Lung (tissue), 12 donors: ENCODE data around the gene GPR162. TPM values are rescaled to one million over a fixed set of nuclear protein-coding genes. Genes with fewer than 3 reads are reported as not detected.

Source experiments
- ATAC-seq: fragments of 200-7000 bp; cut with Tn5 transposase; one replicate; pipeline ENCODE4 v1.9.1; 2020; ENCODE audit warnings: moderate number of reproducible peaks; ENCODE audit not compliant: insufficient read depth, low FRiP score
- DNase-seq, 3 donors: peaks; one replicate each; pipeline ENCODE4 v3.0.0-alpha.2; 2013 to 2017
- H3K27ac ChIP-seq, 2 donors: one replicate each; pipeline ENCODE4 v1.5.1; 2013; ENCODE audit warnings: mild to moderate bottlenecking in 2 of 2, moderate library complexity in 2 of 2, control low read depth in 1 of 2, inconsistent platforms in 1 of 2, low read depth in 1 of 2, low read length in 1 of 2
- H3K27me3 ChIP-seq, 3 donors: one replicate each; pipeline ENCODE4 v1.5.1; 2013; ENCODE audit warnings: low read length in 2 of 3; ENCODE audit not compliant: control insufficient read depth in 3 of 3, insufficient read depth in 3 of 3
- H3K36me3 ChIP-seq, 4 donors: one replicate each; pipeline ENCODE4 v1.5.1; 2013; ENCODE audit warnings: low read length in 4 of 4, mild to moderate bottlenecking in 1 of 4, moderate library complexity in 1 of 4; ENCODE audit not compliant: control insufficient read depth in 4 of 4, insufficient read depth in 4 of 4
- H3K4me1 ChIP-seq, 5 donors: one replicate each; pipeline ENCODE4 v1.5.1; 2013; ENCODE audit warnings: low read length in 5 of 5, mild to moderate bottlenecking in 2 of 5, moderate library complexity in 1 of 5; ENCODE audit not compliant: control insufficient read depth in 5 of 5, insufficient read depth in 5 of 5
- H3K4me3 ChIP-seq: one replicate; pipeline ENCODE4 v1.5.1; 2013; ENCODE audit warnings: mild to moderate bottlenecking, control low read depth, moderate library complexity
- H3K9ac ChIP-seq, 2 donors: one replicate each; pipeline ENCODE4 v1.5.1; 2013; ENCODE audit warnings: low read length in 2 of 2, control low read depth in 1 of 2; ENCODE audit not compliant: insufficient read depth in 1 of 2
- H3K9me3 ChIP-seq, 4 donors: one replicate each; pipeline ENCODE4 v1.5.1; 2013; ENCODE audit warnings: low read length in 3 of 4, mild to moderate bottlenecking in 1 of 4, moderate library complexity in 1 of 4; ENCODE audit not compliant: control insufficient read depth in 4 of 4, insufficient read depth in 3 of 4
- CTCF ChIP-seq: IDR thresholded peaks from 2 replicates; pipeline ENCODE4 v1.5.1; 2012; ENCODE audit warnings: mild to moderate bottlenecking; ENCODE audit errors: control extremely low read depth, extremely low read depth
- WGBS, 2 donors: extraction: QIAGEN DNeasy Blood & Tissue Kit; methylation state at CpG; one replicate each; pipeline ENCODE4 v1.1.7; 2013; 5-methylcytosine and 5-hydroxymethylcytosine counted together
- polyA plus RNA-seq, 2 donors: library from polyadenylated mRNA; stranded (reverse); fragments of 200-250 nt; gene quantifications; one replicate each; pipeline ENCODE4 v1.2.1, GENCODE V29; 2013
- total RNA-seq, 2 donors: library from RNA; depleted of rRNA in 1 of 2; stranded (reverse); fragments of >200 nt in 1 of 2; gene quantifications; one replicate each; pipeline ENCODE4 v1.2.1, GENCODE V29; 2014 to 2021
- donor health status: control.
- donor health status: control.
- donor health status: Bipolar disorder and iron deficiency.
- donor health status: healthy.
- donor health status: DM: yes; HTN: yes; CAD: no.

The GPR162 gene
- total and polyA plus RNA-seq, 4 donors: 22.8 to 36.0 (median 24.0) TPM

- TF ChIP-seq CTCF: no peak
- no peak for ATAC-seq
- Histone ChIP-seq H3K27ac (no peak overlapping the region), H3K9me3 (no peaks in the 10 kb centered on the region), H3K36me3 (peaks cover 0 to 2% (median 0%) of the 10 kb centered on the region in 4 donors), H3K4me1 (peaks cover 0 to 42% (median 9%) of the 10 kb centered on the region in 5 donors), H3K4me3 (no peak overlapping the region), H3K9ac (no peak overlapping the region), H3K27me3 (peaks cover 0 to 12% (median 3%) of the 10 kb centered on the region in 3 donors)
- DNase-seq: no peak
- WGBS, 2 donors: 55 to 74% methylated on average over 12 of the region's 12 CpGs
Observed at GRCh38 chr12:6824901-6825381, 3.3 kb downstream of the GPR162 start.

DNA sequence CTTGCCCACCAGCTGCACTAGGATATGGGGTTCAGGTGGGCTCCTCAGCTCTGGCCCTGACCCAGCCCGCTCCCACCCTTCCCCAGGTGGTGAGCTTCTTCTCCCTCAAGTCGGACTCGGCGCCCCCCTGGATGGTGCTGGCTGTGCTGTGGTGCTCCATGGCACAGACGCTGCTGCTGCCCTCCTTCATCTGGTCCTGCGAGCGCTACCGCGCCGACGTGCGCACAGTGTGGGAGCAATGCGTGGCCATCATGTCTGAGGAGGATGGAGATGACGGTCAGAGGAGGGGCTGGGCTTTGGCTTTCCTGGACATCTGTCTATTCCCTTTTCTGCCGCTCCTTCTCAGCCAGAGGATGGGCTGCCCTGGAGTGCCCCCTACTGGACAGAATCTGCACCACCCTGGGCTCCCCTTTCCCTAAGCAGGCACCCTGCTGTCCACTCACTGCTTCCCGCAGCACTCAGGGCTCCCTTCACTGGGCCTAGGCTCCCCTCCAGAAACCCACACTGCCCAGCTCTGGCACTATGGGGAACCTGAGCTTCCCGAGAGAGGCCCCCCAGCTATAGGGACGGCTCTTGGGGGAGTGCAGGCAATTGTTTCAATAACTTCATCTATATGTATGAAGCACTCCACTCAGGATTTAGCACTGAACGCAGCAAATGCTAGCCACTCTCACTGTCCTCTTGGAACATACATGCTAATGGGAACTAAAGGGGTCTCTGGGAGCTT lies 3.9 kb downstream of the GPR162 start:
- Histone ChIP-seq H3K9me3 (no peaks in the 10 kb centered on the region), H3K4me1 (peaks cover 0 to 44% (median 9%) of the 10 kb centered on the region in 5 donors), H3K27ac (no peak overlapping the region), H3K9ac (no peak overlapping the region), H3K4me3 (no peak overlapping the region), H3K36me3 (no peaks in the 10 kb centered on the region), H3K27me3 (peaks cover 0 to 12% (median 3%) of the 10 kb centered on the region in 3 donors)
- peak; percentile 92 for TF ChIP-seq CTCF
- WGBS, 2 donors: 17% methylated on average over 19 of the region's 19 CpGs
- ATAC-seq: peak; percentile 79
- DNase-seq: peak; percentile 90 to 91 (median 91)

GRCh38 chr12:6826125-6826733 lies 4.6 kb downstream of the GPR162 start:
- peaks cover 0 to 12% (median 3%) of the 10 kb centered on the region in 3 donors for H3K27me3 ChIP-seq
- no peak overlapping the region for H3K27ac ChIP-seq
- no peak for TF ChIP-seq CTCF
- no peak for ATAC-seq
- peaks cover 0 to 37% (median 5%) of the 10 kb centered on the region in 5 donors for H3K4me1 ChIP-seq
- DNase-seq: no peak
- no peak overlapping the region for H3K4me3 ChIP-seq
- 83 to 87% methylated on average over 17 of the region's 17 CpGs for WGBS, 2 donors
- H3K36me3 ChIP-seq: peaks cover 0 to 2% (median under 1%) of the 10 kb centered on the region in 4 donors
- no peak overlapping the region for H3K9ac ChIP-seq
- no peaks in the 10 kb centered on the region for H3K9me3 ChIP-seq
